ENCODE data around the gene DOCK1. TPM values are rescaled to one million over a fixed set of nuclear protein-coding genes. Genes with fewer than 3 reads are reported as not detected.

DOCK1 gene
- total RNA-seq, 4 donors from 2014 or later: 4.3 to 6.0 (median 4.8) TPM

- intact Hi-C loops (cut with DNase I; ENCODE audit: low total_unique reads) (no loop called here), in situ Hi-C loops (cut with MboI; ENCODE audit: low sequenced_read_pairs in 4 of 4) (no loop called here)
- ATAC-seq: no peak
- Histone ChIP-seq H3K4me1 (no peaks in the 10 kb centered on the region), H3K36me3 (no peaks in the 10 kb centered on the region), H3K4me3 (no peak overlapping the region), H3K27ac (no peak overlapping the region), H3K9me3 (no peaks in the 10 kb centered on the region), H3K27me3 (no peaks in the 10 kb centered on the region)
- TF ChIP-seq CTCF (IDR thresholded peaks at IDR 0.05 in 4 of 5, conservative IDR thresholded peaks at IDR 0.05 in 1 of 5) (no peak), POLR2A (IDR thresholded peaks at IDR 0.05) (no peak)
- no peak for DNase-seq
Measured at GRCh38 chr10:127417686-127418401, 512.6 kb downstream of the DOCK1 start.

- Histone ChIP-seq H3K9me3 (no peaks in the 10 kb centered on the region), H3K4me1 (no peaks in the 10 kb centered on the region), H3K36me3 (no peaks in the 10 kb centered on the region), H3K4me3 (no peak overlapping the region), H3K27ac (no peak overlapping the region), H3K27me3 (no peaks in the 10 kb centered on the region)
- no peak for DNase-seq
- intact Hi-C loops (cut with DNase I; ENCODE audit: low total_unique reads) (no loop called here), in situ Hi-C loops (cut with MboI; ENCODE audit: low sequenced_read_pairs in 4 of 4) (no loop called here)
- TF ChIP-seq POLR2A (IDR thresholded peaks at IDR 0.05) (no peak), CTCF (IDR thresholded peaks at IDR 0.05 in 4 of 5, conservative IDR thresholded peaks at IDR 0.05 in 1 of 5) (no peak)
- ATAC-seq: no peak
Measured at GRCh38 chr10:127418536-127419168, 513.4 kb downstream of the DOCK1 start.

GRCh38 chr10:127420138-127420684 is 515.0 kb downstream of the DOCK1 start:
- DNase-seq (no peak), ATAC-seq (no peak)
- in situ Hi-C loops (cut with MboI; ENCODE audit: low sequenced_read_pairs in 4 of 4) (no loop called here), intact Hi-C loops (cut with DNase I; ENCODE audit: low total_unique reads) (no loop called here)
- no peaks in the 10 kb centered on the region for H3K27me3 ChIP-seq
- H3K27ac ChIP-seq: no peak overlapping the region
- no peaks in the 10 kb centered on the region for H3K9me3 ChIP-seq
- TF ChIP-seq POLR2A (IDR thresholded peaks at IDR 0.05) (no peak), CTCF (IDR thresholded peaks at IDR 0.05 in 4 of 5, conservative IDR thresholded peaks at IDR 0.05 in 1 of 5) (no peak)
- H3K4me3 ChIP-seq: no peak overlapping the region
- H3K36me3 ChIP-seq: no peaks in the 10 kb centered on the region
- no peaks in the 10 kb centered on the region for H3K4me1 ChIP-seq

- no peak for TF ChIP-seq CTCF (IDR thresholded peaks at IDR 0.05 in 4 of 5, conservative IDR thresholded peaks at IDR 0.05 in 1 of 5)
- TF ChIP-seq POLR2A (IDR thresholded peaks at IDR 0.05): no peak
- DNase-seq (no peak), ATAC-seq (no peak)
- in situ Hi-C loops (cut with MboI; ENCODE audit: low sequenced_read_pairs in 4 of 4): no loop called here
- H3K36me3 ChIP-seq: no peaks in the 10 kb centered on the region
- H3K4me3 ChIP-seq: no peak overlapping the region
- no peaks in the 10 kb centered on the region for H3K27me3 ChIP-seq
- H3K27ac ChIP-seq: no peak overlapping the region
- H3K9me3 ChIP-seq: no peaks in the 10 kb centered on the region
- H3K4me1 ChIP-seq: no peaks in the 10 kb centered on the region
- intact Hi-C loops (cut with DNase I; ENCODE audit: low total_unique reads): no loop called here
Measured at GRCh38 chr10:127423218-127423915, 518.1 kb downstream of the DOCK1 start.

Measured in gastrocnemius medialis (tissue), 4 donors.